Prostate gland (tissue), 2 donors: ENCODE data around the gene DLG2. TPM values are rescaled to one million over a fixed set of nuclear protein-coding genes. Genes with fewer than 3 reads are reported as not detected.

Source experiments
- DNase-seq: peaks from one replicate; pipeline ENCODE4 v3.0.0-alpha.2; 2019; ENCODE audit warnings: low spot score
- H3K27ac ChIP-seq, 2 donors: fragments of 200-600 bp; sonication (generic); 2 replicates each; pipeline ENCODE4 v1.5.1; 2017 to 2019
- H3K27me3 ChIP-seq: fragments of 200-600 bp; sonication (generic); replicated peaks from 2 replicates; pipeline ENCODE4 v1.5.1; 2019; ENCODE audit not compliant: insufficient read depth
- H3K36me3 ChIP-seq, 2 donors: fragments of 200-600 bp; sonication (generic); 1 replicate in 1 of 2; 2 replicates in 1 of 2; pipeline versions ENCODE4 v1.5.1 to v1.8.1; 2017 to 2019
- H3K4me1 ChIP-seq: fragments of 200-600 bp; sonication (generic); replicated peaks from 2 replicates; pipeline ENCODE4 v1.5.1; 2019
- H3K4me3 ChIP-seq, 2 donors: fragments of 200-600 bp; sonication (generic); 2 replicates each; pipeline ENCODE4 v1.5.1; 2017 to 2019
- H3K9me3 ChIP-seq: fragments of 200-600 bp; sonication (generic); 2 replicates; pipeline ENCODE4 v1.5.1; 2017
- POLR2A ChIP-seq: fragments of 450-650 bp; IDR thresholded peaks from one replicate; pipeline ENCODE4 v1.6.1; 2016; ENCODE audit warnings: antibody characterized with exemption, mild to moderate bottlenecking
- POLR2AphosphoS5 ChIP-seq: sonication (generic); formaldehyde crosslinking; IDR thresholded peaks from one replicate; pipeline ENCODE4 v1.6.1; 2017; ENCODE audit warnings: antibody characterized with exemption
- WGBS: methylation state at CpG from one replicate; pipeline ENCODE4 v1.1.5; 2018; 5-methylcytosine and 5-hydroxymethylcytosine counted together
- intact Hi-C: fragments of 100-400 bp; cut with DNase I; formaldehyde crosslinking; loops from one replicate; pipeline ENCODE4 v1.14.2; 2022
- total RNA-seq, 2 donors: library from RNA; depleted of rRNA; stranded (reverse); fragments of >200 nt; gene quantifications; one replicate each; pipeline ENCODE4 v1.1.0, GENCODE V29; 2016
- TF ChIP-seq, protein P1 (sequence below), 4 experiments: fragments of 200-600 bp in 2 of 4; fragments of 450-650 bp in 2 of 4; sonication (generic) in 2 of 4; IDR thresholded peaks; 1 replicate in 3 of 4; 2 replicates in 1 of 4; pipeline ENCODE4 v1.5.1; 2016 to 2019; ENCODE audit warnings: antibody characterized with exemption in 4 of 4, mild to moderate bottlenecking in 2 of 4, moderate library complexity in 2 of 4

The DLG2 gene
- total RNA-seq, 2 donors from 2014 or later, result 9.8 to 16.2 TPM

- intact Hi-C loops, result no loop called here
- no peaks in the 10 kb centered on the region for H3K9me3 ChIP-seq
- no peaks in the 10 kb centered on the region for H3K4me1 ChIP-seq
- no peak overlapping the region for H3K27ac ChIP-seq
- no peaks in the 10 kb centered on the region for H3K27me3 ChIP-seq
- no peak for TF ChIP-seq POLR2A
- no peak for TF ChIP-seq POLR2AphosphoS5
- TF ChIP-seq, protein P1, sequence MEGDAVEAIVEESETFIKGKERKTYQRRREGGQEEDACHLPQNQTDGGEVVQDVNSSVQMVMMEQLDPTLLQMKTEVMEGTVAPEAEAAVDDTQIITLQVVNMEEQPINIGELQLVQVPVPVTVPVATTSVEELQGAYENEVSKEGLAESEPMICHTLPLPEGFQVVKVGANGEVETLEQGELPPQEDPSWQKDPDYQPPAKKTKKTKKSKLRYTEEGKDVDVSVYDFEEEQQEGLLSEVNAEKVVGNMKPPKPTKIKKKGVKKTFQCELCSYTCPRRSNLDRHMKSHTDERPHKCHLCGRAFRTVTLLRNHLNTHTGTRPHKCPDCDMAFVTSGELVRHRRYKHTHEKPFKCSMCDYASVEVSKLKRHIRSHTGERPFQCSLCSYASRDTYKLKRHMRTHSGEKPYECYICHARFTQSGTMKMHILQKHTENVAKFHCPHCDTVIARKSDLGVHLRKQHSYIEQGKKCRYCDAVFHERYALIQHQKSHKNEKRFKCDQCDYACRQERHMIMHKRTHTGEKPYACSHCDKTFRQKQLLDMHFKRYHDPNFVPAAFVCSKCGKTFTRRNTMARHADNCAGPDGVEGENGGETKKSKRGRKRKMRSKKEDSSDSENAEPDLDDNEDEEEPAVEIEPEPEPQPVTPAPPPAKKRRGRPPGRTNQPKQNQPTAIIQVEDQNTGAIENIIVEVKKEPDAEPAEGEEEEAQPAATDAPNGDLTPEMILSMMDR (IDR thresholded peaks at IDR 0.05), result no peak
- H3K4me3 ChIP-seq, result no peak overlapping the region
- H3K36me3 ChIP-seq, result no peaks in the 10 kb centered on the region
- no peak for DNase-seq
These were observed 727.4 kb downstream of the DLG2 start for GRCh38 chr11:84899740-84900139.

DNA sequence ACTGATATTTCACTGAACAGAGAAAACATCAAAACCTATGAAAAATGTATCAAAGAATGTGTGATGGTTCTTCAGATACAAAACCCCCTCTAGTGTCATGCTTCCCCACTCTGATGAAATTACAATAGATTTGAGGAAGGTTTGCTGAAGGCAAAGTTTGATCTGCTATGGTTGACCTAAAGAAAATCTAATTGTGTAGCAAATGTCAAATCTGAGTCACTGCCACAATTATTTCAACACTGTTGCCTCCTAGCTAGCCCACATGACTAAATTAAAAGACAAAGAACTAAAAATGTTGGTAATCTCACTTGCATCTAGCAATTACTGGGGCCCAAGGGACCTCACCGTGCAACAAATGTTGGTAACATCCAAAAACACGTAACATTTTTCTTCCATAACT is 728.0 kb downstream of the DLG2 start:
- H3K36me3 ChIP-seq, result no peaks in the 10 kb centered on the region
- no peaks in the 10 kb centered on the region for H3K9me3 ChIP-seq
- H3K27me3 ChIP-seq, result no peaks in the 10 kb centered on the region
- H3K4me3 ChIP-seq, result no peak overlapping the region
- 99% methylated on average over 2 of the region's 2 CpGs for WGBS
- TF ChIP-seq POLR2AphosphoS5, result no peak
- TF ChIP-seq POLR2A, result no peak
- TF ChIP-seq, protein P1 (IDR thresholded peaks at IDR 0.05), result no peak
- intact Hi-C loops, result no loop called here
- DNase-seq, result no peak
- no peaks in the 10 kb centered on the region for H3K4me1 ChIP-seq
- no peak overlapping the region for H3K27ac ChIP-seq

DNA sequence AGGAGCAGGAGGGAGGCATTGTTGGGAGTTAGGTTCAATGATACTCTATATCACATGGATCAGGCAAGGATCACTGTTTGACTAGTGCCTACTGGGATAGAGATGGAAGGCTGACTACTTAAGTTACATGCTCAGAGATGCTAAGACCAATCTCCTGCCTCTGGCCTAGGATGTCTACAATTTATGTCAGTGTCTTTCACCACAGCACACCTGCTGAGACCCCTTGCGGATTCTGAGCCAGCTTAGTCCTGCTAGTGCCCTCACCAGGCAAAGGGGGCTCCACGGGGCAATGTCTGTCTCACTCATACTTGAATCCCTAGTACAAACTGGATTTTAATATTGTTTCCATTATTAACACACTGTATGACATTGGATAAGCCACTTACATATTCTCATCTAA is 732.5 kb downstream of the DLG2 start:
- Histone ChIP-seq H3K27ac (no peak overlapping the region), H3K36me3 (no peaks in the 10 kb centered on the region), H3K27me3 (no peaks in the 10 kb centered on the region), H3K9me3 (no peaks in the 10 kb centered on the region), H3K4me3 (no peak overlapping the region), H3K4me1 (no peaks in the 10 kb centered on the region)
- TF ChIP-seq, protein P1 (IDR thresholded peaks at IDR 0.05), result no peak
- TF ChIP-seq POLR2A (no peak), POLR2AphosphoS5 (no peak)
- intact Hi-C loops, result no loop called here
- 87% methylated on average over 2 of the region's 2 CpGs for WGBS
- DNase-seq, result no peak

DNA sequence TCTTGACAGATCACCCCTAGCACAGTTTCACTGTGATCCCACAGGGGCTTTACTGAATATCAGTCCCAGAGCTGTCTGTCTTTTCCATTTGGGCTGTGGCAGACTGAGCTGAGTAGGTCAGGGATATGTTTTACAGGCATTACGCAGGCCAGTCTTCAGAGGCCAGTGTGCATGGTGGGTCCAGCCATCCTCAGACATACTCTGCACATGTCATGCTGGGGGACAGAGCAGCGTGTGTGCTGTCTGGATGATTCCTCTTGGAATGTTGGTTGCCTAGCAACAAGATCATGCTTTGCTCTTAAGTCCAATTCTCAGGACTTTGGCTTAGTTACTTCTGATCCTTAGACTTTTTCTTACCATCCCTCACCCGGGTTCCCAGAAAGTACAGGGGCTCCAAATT is 736.5 kb downstream of the DLG2 start:
- no peak for DNase-seq
- WGBS, result 62% methylated on average over 3 of the region's 3 CpGs
- Histone ChIP-seq H3K27me3 (no peaks in the 10 kb centered on the region), H3K4me1 (no peaks in the 10 kb centered on the region), H3K36me3 (no peaks in the 10 kb centered on the region), H3K4me3 (no peak overlapping the region), H3K9me3 (no peaks in the 10 kb centered on the region), H3K27ac (no peak overlapping the region)
- intact Hi-C loops, result no loop called here
- TF ChIP-seq, protein P1 (IDR thresholded peaks at IDR 0.05), result no peak
- no peak for TF ChIP-seq POLR2AphosphoS5
- TF ChIP-seq POLR2A, result no peak

GRCh38 chr11:84889556-84889955 is 737.6 kb downstream of the DLG2 start:
- intact Hi-C loops, result no loop called here
- H3K36me3 ChIP-seq, result no peaks in the 10 kb centered on the region
- H3K9me3 ChIP-seq, result no peaks in the 10 kb centered on the region
- TF ChIP-seq POLR2A (no peak), POLR2AphosphoS5 (no peak)
- TF ChIP-seq, protein P1 (IDR thresholded peaks at IDR 0.05), result no peak
- no peak for DNase-seq
- H3K27ac ChIP-seq, result no peak overlapping the region
- WGBS, result 61% methylated on average over 3 of the region's 3 CpGs
- H3K4me1 ChIP-seq, result no peaks in the 10 kb centered on the region
- no peaks in the 10 kb centered on the region for H3K27me3 ChIP-seq
- H3K4me3 ChIP-seq, result no peak overlapping the region
